IPS-20b (cell line): ENCODE measurements around the gene ZNF213.

Source experiments
- H3K27ac ChIP-seq: one replicate; pipeline ENCODE4 v1.5.1; 2013; ENCODE audit warnings: low read length
- H3K27me3 ChIP-seq: 2 replicates; pipeline ENCODE4 v1.6.1; 2013; ENCODE audit warnings: mild to moderate bottlenecking, low read length, inconsistent platforms; ENCODE audit not compliant: insufficient read depth
- H3K36me3 ChIP-seq: 2 replicates; pipeline ENCODE4 v1.6.1; 2013; ENCODE audit warnings: low read depth, mild to moderate bottlenecking, inconsistent platforms, low read length, moderate library complexity; ENCODE audit not compliant: insufficient read depth
- H3K4me1 ChIP-seq: 2 replicates; pipeline ENCODE4 v1.6.1; 2013; ENCODE audit warnings: mild to moderate bottlenecking, control low read depth, inconsistent platforms, low read length, moderate library complexity; ENCODE audit not compliant: insufficient read depth
- H3K4me3 ChIP-seq: 2 replicates; pipeline ENCODE4 v1.5.1; 2013; ENCODE audit warnings: mild to moderate bottlenecking, low read length, inconsistent platforms
- H3K9ac ChIP-seq: 2 replicates; pipeline ENCODE4 v1.6.1; 2013; ENCODE audit warnings: low read depth, mild to moderate bottlenecking, inconsistent platforms, low read length, moderate library complexity
- H3K9me3 ChIP-seq: 2 replicates; pipeline ENCODE4 v1.6.1; 2013; ENCODE audit warnings: mild to moderate bottlenecking, low read depth, low read length, inconsistent platforms; ENCODE audit not compliant: insufficient read depth

The ZNF213 gene

GRCh38 chr16:3094289-3095027 lies 40.4 kb upstream of the ZNF213 start:
- H3K27me3 ChIP-seq: no peaks in the 10 kb centered on the region
- no peak overlapping the region for H3K9ac ChIP-seq
- no peak overlapping the region for H3K27ac ChIP-seq
- peaks cover 13% of the 10 kb centered on the region for H3K4me1 ChIP-seq
- H3K9me3 ChIP-seq: no peaks in the 10 kb centered on the region
- peaks cover 70% of the 10 kb centered on the region for H3K36me3 ChIP-seq
- H3K4me3 ChIP-seq: no peak overlapping the region

DNA sequence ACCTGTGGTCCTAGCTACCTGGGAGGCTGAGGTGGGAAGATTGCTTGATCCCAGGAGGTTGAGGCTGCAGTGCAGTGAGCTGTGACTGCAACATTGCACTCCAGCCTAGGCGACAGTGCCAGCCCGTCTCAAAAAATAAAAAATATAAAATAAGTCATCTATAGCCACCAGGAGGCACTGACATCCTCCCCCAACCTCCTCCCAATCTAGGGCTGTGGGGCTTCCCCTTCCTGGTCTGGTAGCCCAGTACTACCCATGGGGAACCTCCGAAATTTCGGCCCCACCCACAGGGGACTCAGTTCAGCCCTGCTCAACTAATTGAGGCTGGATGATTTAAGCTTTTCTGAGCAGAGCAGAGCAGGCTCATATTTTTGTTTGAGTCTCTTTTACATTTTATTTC lies 39.0 kb upstream of the ZNF213 start:
- H3K9ac ChIP-seq: no peak overlapping the region; the same call in 1 of the 2 replicates
- peaks cover 56% of the 10 kb centered on the region for H3K36me3 ChIP-seq
- H3K27ac ChIP-seq: no peak overlapping the region
- peaks cover 17% of the 10 kb centered on the region for H3K4me1 ChIP-seq
- no peaks in the 10 kb centered on the region for H3K27me3 ChIP-seq
- H3K4me3 ChIP-seq: no peak overlapping the region; the same call in 1 of the 2 replicates
- H3K9me3 ChIP-seq: no peaks in the 10 kb centered on the region

DNA sequence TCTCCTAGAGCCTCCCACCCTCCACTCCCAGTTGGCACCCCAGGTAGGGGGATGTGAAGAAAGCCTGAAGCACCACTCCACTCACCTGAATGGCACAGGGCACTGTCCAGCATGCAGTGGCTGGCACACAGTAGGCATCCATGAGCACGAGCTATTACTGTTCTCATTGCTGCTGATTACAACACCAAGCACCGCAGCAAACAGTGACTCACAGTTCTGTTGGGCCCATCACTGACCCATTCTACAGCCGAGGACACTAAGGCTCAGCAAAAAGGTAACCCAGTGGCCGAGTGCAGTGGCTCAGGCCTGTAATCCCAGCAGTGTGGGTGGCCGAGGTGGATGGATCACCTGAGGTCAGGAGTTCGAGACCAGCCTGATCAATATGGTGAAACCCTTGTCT lies 38.5 kb upstream of the ZNF213 start:
- Histone ChIP-seq H3K9ac (peak overlapping the region; percentile 39; the same call in 1 of the 2 replicates), H3K36me3 (peaks cover 51% of the 10 kb centered on the region), H3K9me3 (no peaks in the 10 kb centered on the region), H3K4me1 (peaks cover 20% of the 10 kb centered on the region), H3K4me3 (peak overlapping the region; percentile 97; the same call in 1 of the 2 replicates), H3K27ac (peak overlapping the region; percentile 99), H3K27me3 (no peaks in the 10 kb centered on the region)

DNA sequence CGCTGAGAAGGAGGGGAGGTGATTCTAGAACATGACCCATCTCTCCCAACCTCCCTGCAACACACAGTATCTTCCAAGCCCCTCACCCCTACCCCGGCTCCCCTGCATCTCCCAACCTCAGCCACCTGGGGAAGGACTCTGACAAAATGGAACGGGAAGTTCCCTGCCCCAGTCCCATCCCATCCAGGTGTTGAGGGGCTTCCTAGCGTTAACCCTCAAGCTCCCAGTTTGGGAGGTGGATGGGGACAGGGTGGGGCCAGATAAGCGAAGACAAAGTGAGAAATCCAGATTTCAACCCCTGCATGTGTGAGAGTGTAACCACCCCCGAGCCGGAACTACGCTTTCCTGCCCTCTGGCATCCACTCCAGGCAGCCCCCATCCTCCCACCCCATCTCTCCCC lies 37.6 kb upstream of the ZNF213 start:
- H3K4me1 ChIP-seq: peaks cover 20% of the 10 kb centered on the region
- peak overlapping the region; percentile 99 for H3K27ac ChIP-seq
- peaks cover 42% of the 10 kb centered on the region for H3K36me3 ChIP-seq
- no peaks in the 10 kb centered on the region for H3K9me3 ChIP-seq
- peak overlapping the region; percentile 97 for H3K4me3 ChIP-seq
- peak overlapping the region; percentile 98 for H3K9ac ChIP-seq
- H3K27me3 ChIP-seq: no peaks in the 10 kb centered on the region

GRCh38 chr16:3098459-3099394 lies 36.1 kb upstream of the ZNF213 start, which contains the start of gene ZSCAN10:
TSS of gene ZSCAN10 (minus strand) at chr16:3099294. CDS start at chr16:3092937, 6,357 bp downstream.
- Histone ChIP-seq H3K4me3 (peak within 1 kb of the TSS; percentile 97), H3K9me3 (no peaks in the 10 kb centered on the region), H3K27ac (peak within 1 kb of the TSS; percentile 99), H3K4me1 (peaks cover 20% of the 10 kb centered on the region), H3K9ac (peak within 1 kb of the TSS; percentile 98), H3K36me3 (peaks cover 28% of the 10 kb centered on the region), H3K27me3 (no peaks in the 10 kb centered on the region)

GRCh38 chr16:3099395-3099731 lies 35.5 kb upstream of the ZNF213 start:
- Histone ChIP-seq H3K36me3 (peaks cover 24% of the 10 kb centered on the region), H3K4me3 (peak overlapping the region; percentile 97), H3K9ac (peak overlapping the region; percentile 98), H3K27me3 (no peaks in the 10 kb centered on the region), H3K27ac (peak overlapping the region; percentile 99), H3K4me1 (peaks cover 20% of the 10 kb centered on the region), H3K9me3 (no peaks in the 10 kb centered on the region)

GRCh38 chr16:3099732-3100499 lies 34.9 kb upstream of the ZNF213 start:
- Histone ChIP-seq H3K9me3 (no peaks in the 10 kb centered on the region), H3K27ac (peak overlapping the region; percentile 99), H3K4me1 (peaks cover 20% of the 10 kb centered on the region), H3K4me3 (peak overlapping the region; percentile 97), H3K36me3 (peaks cover 19% of the 10 kb centered on the region), H3K9ac (peak overlapping the region; percentile 98), H3K27me3 (no peaks in the 10 kb centered on the region)

- Histone ChIP-seq H3K36me3 (peaks cover 16% of the 10 kb centered on the region), H3K27me3 (no peaks in the 10 kb centered on the region), H3K27ac (no peak overlapping the region), H3K9me3 (no peaks in the 10 kb centered on the region), H3K9ac (no peak overlapping the region), H3K4me3 (no peak overlapping the region), H3K4me1 (peaks cover 23% of the 10 kb centered on the region)
Measured at GRCh38 chr16:3101018-3101840, 33.6 kb upstream of the ZNF213 start.

DNA sequence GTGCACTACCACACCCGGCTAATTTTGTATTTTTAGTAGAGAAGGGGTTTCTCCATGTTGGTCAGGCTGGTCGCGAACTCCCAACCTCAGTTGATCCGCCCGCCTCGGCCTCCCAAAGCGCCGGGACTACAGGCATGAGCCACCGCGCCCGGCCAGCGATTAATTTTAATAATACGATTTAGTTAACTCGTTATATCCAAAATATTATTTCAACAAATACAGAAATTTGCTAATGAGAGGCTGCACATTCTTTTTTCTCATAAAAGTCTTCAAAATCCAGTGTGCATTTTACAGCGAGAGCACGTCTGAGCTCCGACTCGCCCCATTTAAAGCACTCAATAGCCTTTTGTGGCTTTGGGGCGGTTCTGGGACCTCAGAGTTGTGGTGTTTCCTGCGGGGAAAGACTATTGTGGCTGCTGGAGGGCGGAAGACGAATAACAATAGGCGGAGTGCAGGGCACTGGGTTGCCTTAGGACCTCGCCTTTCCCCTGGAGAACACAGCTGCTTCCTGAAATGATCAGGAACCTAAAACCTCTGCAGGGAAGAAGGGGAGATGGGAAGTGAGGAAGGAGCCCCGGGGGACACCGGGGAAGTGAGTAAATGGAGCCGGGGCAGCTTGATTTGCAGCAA lies 32.9 kb upstream of the ZNF213 start:
- peaks cover 9% of the 10 kb centered on the region for H3K36me3 ChIP-seq
- peaks cover 19% of the 10 kb centered on the region for H3K4me1 ChIP-seq
- H3K9ac ChIP-seq: peak overlapping the region; percentile 13; the same call in 1 of the 2 replicates
- H3K9me3 ChIP-seq: no peaks in the 10 kb centered on the region
- H3K27ac ChIP-seq: peak overlapping the region; percentile 85
- H3K27me3 ChIP-seq: no peaks in the 10 kb centered on the region
- H3K4me3 ChIP-seq: no peak overlapping the region

DNA sequence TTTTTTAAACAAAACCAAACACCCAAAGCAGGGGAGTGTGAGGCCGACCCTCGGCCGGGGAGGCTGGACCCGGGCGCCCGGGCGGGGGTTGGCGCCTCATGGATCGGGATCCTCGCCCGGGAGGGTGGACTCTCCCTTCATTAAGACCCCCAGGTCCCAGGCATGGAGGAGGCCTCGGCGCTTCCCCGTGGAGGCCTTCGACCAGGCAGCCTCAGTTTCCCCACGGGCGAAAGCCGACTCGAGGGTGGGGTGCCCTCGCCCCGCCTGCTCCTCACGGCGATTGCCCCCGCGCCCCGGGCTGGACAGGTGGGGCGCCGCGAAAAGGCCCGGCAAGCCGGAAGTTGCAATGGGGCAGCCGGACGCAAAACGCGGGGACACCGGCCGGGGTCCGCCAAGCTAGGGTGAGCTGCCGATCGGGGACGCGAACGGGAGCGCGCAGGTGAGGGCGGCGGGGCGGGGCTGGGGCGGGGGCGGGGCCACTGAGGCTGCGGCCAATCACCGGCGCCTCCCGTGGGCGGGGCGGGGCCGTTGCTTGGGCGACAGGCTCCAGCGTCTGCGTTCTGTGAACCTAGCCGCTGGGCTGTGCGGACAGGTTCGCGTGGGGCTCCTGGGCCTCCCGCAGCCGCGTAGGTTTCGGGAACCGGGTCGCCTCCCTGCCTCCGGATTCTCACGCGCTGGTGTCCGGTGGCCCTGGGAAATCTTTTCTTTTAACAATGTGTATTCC lies 28.5 kb upstream of the ZNF213 start:
- no peaks in the 10 kb centered on the region for H3K36me3 ChIP-seq
- H3K4me1 ChIP-seq: peaks cover 5% of the 10 kb centered on the region; the same call in 1 of the 2 replicates
- H3K27me3 ChIP-seq: peaks cover 4% of the 10 kb centered on the region; the same call in 1 of the 2 replicates

More for the DNA sequence above, 28.5 kb upstream of the ZNF213 start:
- Histone ChIP-seq H3K4me3 (peak overlapping the region; percentile 79), H3K9me3 (no peaks in the 10 kb centered on the region), H3K9ac (peak overlapping the region; percentile 90; the same call in 1 of the 2 replicates), H3K27ac (peak overlapping the region; percentile 54)
